GM12892 (cell line): Measurements from ENCODE around the gene SGSM1.

Experiments used
- POLR2A ChIP-seq: IDR thresholded peaks from 2 replicates; pipeline ENCODE4 v1.6.1; 2011; ENCODE audit warnings: low read depth, low read length, control low read depth
- POLR2AphosphoS5 ChIP-seq: IDR thresholded peaks from 2 replicates; pipeline ENCODE4 v1.6.1; 2011; ENCODE audit warnings: low read depth, low read length, control low read depth
- TAF1 ChIP-seq: IDR thresholded peaks from 2 replicates; pipeline ENCODE4 v1.6.1; 2011; ENCODE audit warnings: low read depth, mild to moderate bottlenecking, control low read depth, low read length, borderline replicate concordance

GRCh38 chr22:24975125-24975640 lies 169.2 kb downstream of the SGSM1 start:
- TF ChIP-seq POLR2A (no peak), TAF1 (no peak), POLR2AphosphoS5 (no peak)
